GM19455 (cell line): ENCODE measurements around the gene SHB.
"Not testable (repeated sequence)": the region's sequence is repeated elsewhere in the genome, so short reads cannot be mapped to it uniquely, and the experiment has no call there.

Experiments used
- ATAC-seq: cut with Tn5 transposase; IDR thresholded peaks from one replicate; pipeline ENCODE4 v1.9.1; 2021; ENCODE audit not compliant: unreplicated experiment

Gene SHB

DNA sequence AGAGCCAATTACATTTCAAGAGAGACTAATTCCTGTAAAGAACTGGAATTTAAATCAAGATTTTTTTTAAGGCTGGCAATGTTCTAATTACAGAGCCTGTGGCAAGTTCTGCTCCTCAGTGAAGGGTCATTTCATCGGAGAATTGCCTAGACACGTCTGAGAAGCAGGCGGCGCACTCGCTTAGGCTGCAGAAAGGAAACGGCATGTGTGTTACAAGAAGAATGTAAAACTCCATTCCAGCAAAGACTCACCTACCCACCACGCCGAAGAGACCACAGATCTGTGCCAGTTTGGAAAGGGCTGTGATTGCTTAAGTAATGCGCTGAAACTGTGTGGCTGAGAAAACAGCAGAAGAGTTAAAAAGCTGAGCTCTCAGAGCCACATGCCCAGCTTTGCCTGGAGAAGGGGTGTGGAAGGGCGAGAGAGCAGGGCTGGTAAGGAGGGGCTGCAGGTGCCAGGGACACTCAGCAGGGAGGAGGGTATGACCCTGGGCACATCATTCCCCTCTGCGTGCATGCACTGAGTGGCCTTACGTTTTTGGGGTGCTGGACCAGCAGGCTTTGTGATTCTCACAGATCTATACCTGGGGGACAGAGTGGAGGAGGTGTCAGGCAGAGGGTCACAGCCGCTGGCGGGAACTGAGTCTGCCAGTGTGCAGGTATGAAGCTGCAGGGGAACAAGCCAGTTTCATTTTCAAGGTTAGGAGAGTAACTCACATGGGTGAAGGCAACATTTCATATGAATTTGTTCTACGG is 147.3 kb downstream of the SHB start:
- no peak for ATAC-seq

GRCh38 chr9:37921168-37921510 is 147.9 kb downstream of the SHB start:
- ATAC-seq: no peak

GRCh38 chr9:37920471-37921167 is 148.4 kb downstream of the SHB start:
- ATAC-seq: peak; percentile 70

- no peak for ATAC-seq
Observed at GRCh38 chr9:37919956-37920335, 149.1 kb downstream of the SHB start.

DNA sequence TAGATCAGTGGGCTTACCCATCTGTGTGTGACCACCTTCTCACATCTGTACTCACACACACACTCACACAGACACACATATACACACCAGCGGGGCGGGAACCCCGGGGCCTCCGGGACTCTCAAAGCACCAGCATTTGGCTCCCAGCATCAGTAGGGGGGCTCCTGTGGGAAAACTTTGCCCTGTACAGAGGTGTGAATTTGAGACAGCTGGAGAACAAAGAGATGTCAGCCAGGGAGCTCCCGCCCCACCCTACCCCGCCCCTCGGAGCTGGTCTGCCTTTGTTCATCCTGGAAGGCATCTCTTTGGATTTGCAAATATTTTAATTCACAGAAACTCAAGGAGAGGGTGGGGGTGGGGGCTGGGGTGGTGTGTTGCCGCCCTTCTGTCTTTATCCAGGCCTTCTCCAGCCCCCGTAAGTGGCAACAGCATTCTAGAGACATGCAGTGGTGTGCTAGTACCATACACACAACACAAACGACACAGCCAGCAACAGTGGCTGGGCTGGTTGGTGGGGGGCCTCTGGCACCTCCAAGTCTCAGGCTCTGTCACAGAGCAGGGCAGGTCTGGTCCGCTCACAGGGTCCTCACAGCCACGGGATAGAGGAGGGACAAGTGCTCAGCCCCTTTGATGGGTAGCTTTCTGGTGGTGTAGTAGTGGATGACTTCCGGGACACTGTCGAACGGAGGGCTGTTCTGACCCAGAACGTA is 149.6 kb downstream of the SHB start:
- no peak for ATAC-seq

DNA sequence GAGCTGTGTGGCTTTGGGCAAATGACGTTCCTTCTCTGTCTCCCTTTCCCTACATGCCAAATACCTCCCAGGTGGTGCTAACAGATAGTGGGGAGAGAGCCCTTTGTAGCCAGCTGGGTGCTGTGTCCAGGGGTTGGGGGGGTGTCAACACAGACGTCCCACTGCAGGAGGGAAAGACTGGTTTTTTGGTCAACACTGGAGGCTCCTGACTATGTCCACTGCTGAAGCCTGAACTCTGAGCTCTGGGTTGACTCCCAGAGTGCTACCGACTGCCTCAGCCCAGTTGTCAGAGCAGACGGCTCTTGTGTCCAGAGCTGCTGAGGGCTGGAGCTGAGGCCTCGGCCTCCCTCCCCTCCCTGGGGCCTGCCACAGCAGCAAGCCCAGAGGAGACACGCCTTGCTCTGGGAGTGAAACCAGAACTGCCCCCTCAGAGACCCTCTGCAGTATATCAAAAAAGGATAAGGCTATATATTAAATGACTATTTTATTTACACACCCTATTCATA is 150.3 kb downstream of the SHB start:
- no peak for ATAC-seq

DNA sequence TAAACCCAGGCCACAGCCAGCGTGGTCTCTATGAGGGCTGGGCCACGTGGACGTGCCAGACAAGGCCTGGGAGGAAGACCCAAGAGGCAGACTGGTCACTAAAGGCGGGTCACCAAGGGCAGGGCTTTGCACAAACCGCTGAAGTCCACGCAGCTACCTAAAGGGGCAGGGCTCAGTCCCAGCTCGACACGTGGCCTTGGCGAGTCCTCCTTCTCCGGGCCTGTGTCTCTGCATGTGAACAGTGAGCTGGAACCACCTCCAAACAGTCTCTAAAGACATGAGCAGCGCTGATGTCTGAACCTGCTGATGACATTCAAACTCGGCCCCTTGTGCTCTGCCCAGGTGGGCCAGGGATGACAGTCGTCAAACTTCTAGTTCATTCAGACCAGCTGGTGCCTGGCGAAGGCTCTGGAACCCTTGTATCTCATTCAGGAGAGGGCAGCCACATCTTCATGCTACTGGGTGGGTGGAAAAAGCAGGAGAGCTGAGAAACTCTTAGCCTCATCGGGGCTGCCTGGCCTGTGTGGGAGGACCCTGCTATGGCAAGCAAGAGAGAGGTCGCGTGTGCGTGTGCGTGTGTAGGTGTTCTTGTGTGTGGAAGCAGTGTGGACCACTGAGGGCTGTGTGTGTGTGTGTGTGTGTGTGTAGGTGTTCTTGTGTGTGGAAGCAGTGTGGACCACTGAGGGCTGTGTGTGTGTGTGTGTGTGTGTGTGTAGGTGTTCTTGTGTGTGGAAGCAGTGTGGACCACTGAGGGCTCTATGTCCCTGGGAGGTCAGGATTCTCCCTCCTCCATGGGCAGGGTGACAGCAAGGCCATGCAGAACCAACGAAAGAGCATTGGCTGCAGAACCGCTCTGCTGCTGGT is 151.0 kb downstream of the SHB start:
- no peak for ATAC-seq

DNA sequence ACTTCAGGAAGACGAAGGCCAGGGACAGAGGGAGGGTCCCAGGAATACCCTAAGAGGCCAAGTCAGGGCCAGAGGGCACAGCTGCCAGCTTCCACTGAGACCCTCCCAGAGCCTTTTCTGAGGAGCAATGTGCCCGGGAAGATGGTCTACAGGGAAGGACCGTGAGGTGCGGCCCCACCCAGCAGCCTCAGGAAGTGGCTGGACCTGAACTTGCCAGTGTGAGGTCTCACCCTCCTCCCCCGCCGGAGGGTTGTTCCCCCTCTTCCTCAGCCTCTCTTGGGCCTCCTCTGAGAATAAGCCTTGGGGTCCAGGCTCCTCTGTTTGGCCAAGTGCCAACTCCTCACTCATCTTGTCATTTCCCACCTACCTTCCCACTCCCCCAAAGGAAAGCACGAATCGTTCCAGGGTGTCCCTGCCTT is 151.7 kb downstream of the SHB start:
- no peak for ATAC-seq

DNA sequence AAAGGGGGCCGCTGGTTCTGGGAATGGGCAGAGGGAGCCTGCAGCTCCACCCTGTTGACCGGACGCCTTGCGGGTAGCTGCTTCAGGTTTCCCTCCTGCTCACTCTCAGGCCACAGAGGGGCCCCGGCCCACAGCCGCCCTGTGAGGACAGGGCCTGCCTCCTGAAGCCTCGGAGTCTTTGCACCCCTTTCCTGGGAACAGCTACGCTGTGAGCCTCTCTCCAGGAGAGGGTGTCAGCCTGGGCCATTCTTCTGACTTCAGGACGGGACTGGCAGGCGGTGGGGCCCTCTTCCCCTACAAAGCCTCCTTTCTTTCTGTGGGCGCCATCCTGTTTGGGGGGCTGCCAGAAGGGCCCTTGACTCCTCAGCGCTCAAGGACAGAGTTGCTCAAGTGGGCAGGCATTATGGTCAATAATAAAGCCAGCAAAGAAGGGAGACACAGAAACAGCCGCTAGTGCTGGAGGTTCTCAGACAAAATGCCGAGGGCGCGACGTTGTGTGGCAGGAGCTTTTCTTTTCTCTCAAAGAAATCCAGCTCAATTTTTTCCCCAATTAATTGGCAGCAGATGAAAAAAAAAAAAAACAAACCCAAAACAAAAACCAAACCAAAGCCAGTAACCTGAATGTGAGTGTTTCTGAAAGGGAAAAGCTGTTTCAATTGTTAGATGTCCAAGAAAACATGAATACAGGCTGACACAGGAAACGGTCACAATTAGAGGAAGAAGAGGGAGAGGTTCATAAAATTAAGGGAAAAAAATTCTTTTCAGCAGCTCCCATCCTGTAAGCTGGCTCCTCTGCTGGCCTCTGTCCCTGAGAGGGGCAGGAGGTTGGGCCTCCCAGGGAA is 152.3 kb downstream of the SHB start:
- no peak for ATAC-seq

DNA sequence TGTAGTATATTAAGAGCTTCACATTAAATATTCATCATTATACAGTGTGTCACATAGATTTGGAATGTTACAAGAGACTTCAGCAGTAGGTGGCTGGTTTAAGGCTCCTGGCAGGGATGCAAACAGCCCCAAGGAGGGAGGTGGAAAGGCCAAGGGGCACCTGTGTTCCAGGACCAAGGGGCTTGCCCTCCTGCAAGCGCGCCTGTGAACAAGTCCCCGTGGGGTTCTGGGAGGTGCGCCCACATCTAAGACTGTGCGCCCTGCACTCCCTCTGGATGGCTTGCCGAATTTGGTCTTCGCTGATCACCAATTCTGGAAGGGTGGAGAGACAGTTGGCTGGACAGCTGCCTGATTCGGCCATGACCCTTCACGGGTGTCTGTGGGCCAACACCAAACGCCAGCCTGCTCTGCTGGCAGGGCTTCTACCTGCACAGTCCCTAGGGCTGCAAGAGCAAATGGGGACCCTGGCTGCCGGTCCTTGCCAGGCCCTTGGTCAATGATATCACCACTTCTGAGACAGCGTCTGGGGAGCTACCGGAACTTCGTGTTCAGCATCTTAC is 153.0 kb downstream of the SHB start:
- ATAC-seq: no peak

DNA sequence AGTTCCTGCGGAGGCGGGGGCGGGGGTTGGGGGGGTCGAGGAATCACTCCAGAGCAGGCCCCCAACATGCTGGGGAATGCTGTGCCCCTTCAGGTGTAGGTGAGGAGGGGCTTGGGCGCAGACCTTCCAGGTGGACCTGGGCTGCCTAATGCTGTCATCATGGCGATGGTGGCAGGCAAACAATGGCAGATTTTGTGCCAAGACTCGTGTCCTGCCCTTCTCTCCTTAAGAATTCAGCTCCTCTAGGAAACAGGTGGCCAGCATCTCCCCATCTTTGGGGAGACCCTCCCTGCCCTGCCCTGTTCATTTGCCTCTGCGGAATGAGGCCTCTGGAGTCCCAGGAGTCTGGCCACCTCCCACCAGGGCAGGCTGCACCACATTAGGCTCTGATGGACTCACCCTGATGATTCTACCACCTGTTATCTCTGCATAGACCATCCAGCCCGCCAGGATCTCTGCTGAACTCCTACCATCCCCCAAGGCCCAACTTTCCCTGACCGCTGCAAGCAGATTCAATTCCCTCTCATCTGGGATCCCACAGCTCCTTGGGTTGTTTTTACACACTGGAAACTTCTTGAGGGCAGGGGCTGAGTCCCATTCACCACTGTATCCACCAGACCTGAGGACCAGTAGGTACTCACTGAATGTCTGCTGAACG is 154.2 kb downstream of the SHB start:
- ATAC-seq: no peak

GRCh38 chr9:37914154-37914551 is 154.9 kb downstream of the SHB start:
- ATAC-seq: no peak

DNA sequence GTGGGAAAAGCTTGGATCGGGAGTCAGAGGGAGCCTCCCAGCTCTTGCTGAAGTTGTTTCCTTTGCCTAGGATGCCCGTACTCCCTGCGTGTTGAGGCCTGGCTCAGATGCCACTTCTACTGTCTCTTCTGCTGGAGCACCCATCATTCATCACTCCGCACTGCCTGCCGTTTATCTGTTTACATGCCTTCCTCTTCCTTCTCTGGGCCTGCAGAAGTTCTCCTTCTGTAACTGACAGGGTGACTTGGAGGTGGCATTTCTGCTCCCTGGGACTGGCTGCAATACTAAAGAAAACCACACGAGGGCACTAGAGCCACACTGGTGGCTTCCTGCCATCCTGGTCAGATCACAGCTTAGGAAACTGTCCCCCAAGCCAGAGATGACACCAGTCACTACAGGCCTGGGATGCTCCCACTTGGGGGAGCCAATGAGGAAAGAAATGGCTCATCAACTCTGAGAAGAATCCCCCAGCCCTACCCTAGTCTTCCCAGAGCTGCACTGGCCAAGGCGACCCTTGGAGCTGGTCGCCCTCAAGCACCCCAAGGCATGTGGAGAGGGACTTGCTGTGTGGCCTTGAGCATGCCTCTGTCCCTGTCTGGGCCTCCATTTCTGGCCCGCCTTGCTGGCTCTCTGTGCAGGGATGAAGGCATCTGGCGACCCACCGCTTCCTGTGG is 155.4 kb downstream of the SHB start:
- peak; percentile 64 for ATAC-seq

GRCh38 chr9:37911271-37911681 is 157.8 kb downstream of the SHB start:
- ATAC-seq: no peak

DNA sequence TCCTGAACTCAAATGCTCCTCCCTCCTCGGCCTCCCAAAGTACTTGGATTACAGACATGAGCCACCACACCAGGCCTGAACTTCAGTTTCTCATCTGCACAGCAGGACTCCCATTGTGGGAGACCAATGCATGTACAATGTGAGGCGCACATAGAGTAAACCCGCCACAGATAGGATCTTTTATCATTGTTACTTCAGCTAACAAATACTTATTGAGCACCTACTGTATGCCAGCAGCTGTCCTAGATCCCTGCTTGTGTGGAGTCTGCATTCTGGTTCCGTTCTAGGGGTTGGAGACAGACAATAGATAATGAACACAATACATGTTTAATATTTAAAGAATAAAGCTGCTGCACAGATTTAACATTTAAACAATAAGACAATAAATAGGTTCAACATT is 158.8 kb downstream of the SHB start:
- ATAC-seq: no peak

- not testable (repeated sequence) for ATAC-seq
Observed at GRCh38 chr9:37909836-37910235, 159.2 kb downstream of the SHB start.

DNA sequence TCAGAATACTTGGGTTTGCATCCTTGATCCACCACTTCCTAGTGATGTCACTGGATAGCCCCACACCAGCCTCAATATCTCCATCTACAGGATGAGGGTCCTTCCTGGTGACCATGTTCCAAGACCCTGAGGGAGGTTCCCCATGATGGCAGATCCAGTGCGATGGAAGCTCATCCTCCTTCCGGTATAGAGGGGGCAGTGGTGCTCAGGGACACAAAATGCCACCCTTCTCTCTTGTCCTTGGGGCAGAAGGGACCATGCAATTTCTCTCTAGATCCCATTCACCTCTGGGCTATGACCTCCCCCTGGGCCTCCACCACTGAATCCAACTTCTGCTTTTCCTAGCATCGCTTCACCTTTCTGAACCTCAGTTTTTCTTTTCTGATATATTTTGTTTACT is 159.7 kb downstream of the SHB start:
- ATAC-seq: no peak

- no peak for ATAC-seq
Observed at GRCh38 chr9:37908698-37909186, 160.3 kb downstream of the SHB start.

- ATAC-seq: no peak
Observed at GRCh38 chr9:37908283-37908682, 160.7 kb downstream of the SHB start.
